SIG-M5 treated with dmso at 0.1 percent for 504 hours (cell line): ENCODE data around the gene SMAD3.
A peak's percentile ranks its signal among the peaks of the same experiment; 100 is the strongest.

Experiments used
- DNase-seq: peaks from one replicate; lab custom pipeline; 2025; ENCODE audit not compliant: unreplicated experiment; lab: John Stamatoyannopoulos, UW

Gene SMAD3

GRCh38 chr15:67156834-67157233, 91.4 kb downstream of the SMAD3 start:
- DNase-seq: no peak

GRCh38 chr15:67157521-67158252, 92.3 kb downstream of the SMAD3 start:
- DNase-seq: no peak

GRCh38 chr15:67158367-67158766, 93.0 kb downstream of the SMAD3 start:
- no peak for DNase-seq

GRCh38 chr15:67161412-67161811, 96.0 kb downstream of the SMAD3 start:
- no peak for DNase-seq

- no peak for DNase-seq
Measured at GRCh38 chr15:67161881-67162280, 96.5 kb downstream of the SMAD3 start.

- DNase-seq: no peak
Measured at GRCh38 chr15:67163180-67163579, 97.8 kb downstream of the SMAD3 start.

- no peak for DNase-seq
Measured at GRCh38 chr15:67164401-67164791, 99.0 kb downstream of the SMAD3 start.

- DNase-seq: no peak
Measured at GRCh38 chr15:67164811-67165253, 99.4 kb downstream of the SMAD3 start.

GRCh38 chr15:67165254-67166253, 100.2 kb downstream of the SMAD3 start:
- no peak for DNase-seq

- no peak for DNase-seq
Measured at GRCh38 chr15:67166280-67167009, 101.0 kb downstream of the SMAD3 start.

GRCh38 chr15:67167091-67167490, 101.7 kb downstream of the SMAD3 start:
- DNase-seq: no peak

GRCh38 chr15:67168694-67169093, 103.3 kb downstream of the SMAD3 start:
- DNase-seq: no peak

GRCh38 chr15:67170143-67170925, 104.9 kb downstream of the SMAD3 start:
- DNase-seq: no peak

- no peak for DNase-seq
Measured at GRCh38 chr15:67171471-67171870, 106.1 kb downstream of the SMAD3 start.

GRCh38 chr15:67172172-67172571, 106.8 kb downstream of the SMAD3 start:
- DNase-seq: no peak

- no peak for DNase-seq
Measured at GRCh38 chr15:67173005-67173404, 107.6 kb downstream of the SMAD3 start.

- DNase-seq: no peak
Measured at GRCh38 chr15:67173786-67174185, 108.4 kb downstream of the SMAD3 start.

GRCh38 chr15:67174446-67174845, 109.0 kb downstream of the SMAD3 start:
- DNase-seq: no peak

- no peak for DNase-seq
Measured at GRCh38 chr15:67174864-67175573, 109.6 kb downstream of the SMAD3 start.

- DNase-seq: peak; percentile 89
Measured at GRCh38 chr15:67175643-67176071, 110.3 kb downstream of the SMAD3 start.
